Breast epithelium (tissue), 3 donors: ENCODE measurements around the gene RYR3.

Experiments
- CTCF ChIP-seq, 3 donors: fragments of 450-650 bp; IDR thresholded peaks; one replicate each; pipeline ENCODE4 v1.5.1; 2016 to 2017; ENCODE audit warnings: antibody characterized with exemption in 3 of 3, mild to moderate bottlenecking in 3 of 3, moderate library complexity in 3 of 3
- POLR2A ChIP-seq: fragments of 450-650 bp; IDR thresholded peaks from one replicate; pipeline ENCODE4 v1.6.1; 2016; ENCODE audit warnings: antibody characterized with exemption, mild to moderate bottlenecking, moderate library complexity
- POLR2AphosphoS5 ChIP-seq, 3 donors: sonication (generic); formaldehyde crosslinking; IDR thresholded peaks; one replicate each; pipeline ENCODE4 v1.6.1; 2017; ENCODE audit warnings: antibody characterized with exemption in 3 of 3

DNA sequence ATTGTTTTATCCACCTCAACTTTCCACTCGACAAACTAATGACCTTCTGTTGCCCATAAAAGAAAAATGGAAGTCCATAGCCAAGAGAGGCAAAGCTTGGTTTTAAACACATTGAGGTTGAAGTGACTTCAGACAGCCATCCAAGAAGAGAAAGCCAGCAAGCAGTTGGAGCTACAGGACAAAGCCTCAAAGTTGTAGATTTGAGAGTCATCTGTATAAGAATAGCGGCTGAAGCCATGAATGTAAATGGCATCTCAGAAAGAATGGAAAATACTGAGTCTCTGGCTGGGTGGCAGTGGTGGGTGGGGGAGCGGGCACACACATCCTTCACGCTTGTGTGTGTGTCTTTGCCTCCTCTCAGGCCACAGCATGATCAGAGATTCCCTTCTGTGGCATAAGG, 533.4 kb downstream of the RYR3 start:
- TF ChIP-seq CTCF (IDR thresholded peaks at IDR 0.05) (no peak), POLR2AphosphoS5 (IDR thresholded peaks at IDR 0.05) (no peak), POLR2A (no peak)
